HG03097 (cell line): ENCODE data around the gene PPP4R1.

Source experiments
- ATAC-seq: cut with Tn5 transposase; IDR thresholded peaks from one replicate; pipeline ENCODE4 v1.9.1; 2021; ENCODE audit not compliant: unreplicated experiment, low FRiP score

Gene PPP4R1

GRCh38 chr18:9597609-9598008 lies 16.8 kb downstream of the PPP4R1 start:
- no peak for ATAC-seq

- no peak for ATAC-seq
These were observed 17.4 kb downstream of the PPP4R1 start for GRCh38 chr18:9596843-9597526.

- no peak for ATAC-seq
These were observed 18.1 kb downstream of the PPP4R1 start for GRCh38 chr18:9596226-9596625.

- peak; percentile 52 for ATAC-seq
These were observed 19.3 kb downstream of the PPP4R1 start for GRCh38 chr18:9594823-9595596.

GRCh38 chr18:9587924-9588323 lies 26.4 kb downstream of the PPP4R1 start:
- ATAC-seq = no peak

DNA sequence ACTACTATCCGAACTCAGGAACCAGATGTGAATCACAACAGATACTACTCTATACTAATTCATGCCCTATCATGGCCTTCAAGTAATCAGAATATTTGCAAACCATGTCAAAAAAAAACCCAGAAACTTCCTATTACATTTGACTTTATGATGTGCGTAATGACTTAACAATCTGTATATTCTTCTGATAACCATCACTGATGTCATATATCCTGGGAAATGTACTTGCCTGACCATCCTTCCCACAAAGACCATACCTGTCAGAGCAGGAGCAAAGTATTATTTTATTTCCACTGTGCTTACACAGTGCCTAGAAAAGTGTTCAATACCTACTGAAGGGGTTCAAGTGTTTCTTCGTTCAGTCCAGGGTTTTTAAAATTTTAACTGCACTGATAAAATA lies 27.5 kb downstream of the PPP4R1 start:
- no peak for ATAC-seq

DNA sequence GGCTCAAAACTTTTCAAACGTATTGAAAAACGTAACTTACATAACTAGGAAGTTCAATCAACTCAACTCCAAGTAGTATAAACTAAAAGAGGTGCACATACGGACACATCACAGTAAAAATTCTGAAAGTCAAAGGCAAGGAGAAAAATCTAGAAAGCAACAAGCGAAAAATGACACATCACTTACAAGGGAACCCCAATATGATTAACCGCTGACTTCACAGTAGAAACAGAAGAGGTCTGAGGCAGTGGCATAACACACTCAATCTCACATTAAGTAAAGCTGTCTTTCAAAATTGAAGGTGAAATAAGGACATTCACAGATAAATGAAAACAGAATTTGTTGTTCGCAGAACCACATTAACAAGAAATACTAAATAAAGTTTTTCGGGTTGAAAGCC lies 32.7 kb downstream of the PPP4R1 start:
- ATAC-seq = no peak

DNA sequence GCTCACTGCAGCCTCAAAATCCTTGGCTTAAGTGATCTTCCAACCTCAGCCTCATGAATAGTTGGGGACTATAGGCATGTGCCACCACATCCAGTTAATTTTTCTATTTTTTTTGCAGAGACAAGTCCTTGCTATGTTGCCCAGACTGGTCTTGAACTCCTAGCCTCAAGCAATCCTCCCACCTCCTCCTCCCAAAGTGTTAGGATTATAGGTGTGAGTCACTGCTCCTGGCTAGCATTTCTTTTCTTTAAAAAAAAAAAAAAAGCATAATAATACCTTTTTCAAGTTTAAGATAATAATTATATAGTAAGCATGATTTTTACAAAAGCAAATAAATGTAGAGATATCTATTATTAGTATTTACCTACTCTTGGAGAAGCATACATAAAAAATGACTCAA lies 36.1 kb downstream of the PPP4R1 start:
- ATAC-seq = no peak

DNA sequence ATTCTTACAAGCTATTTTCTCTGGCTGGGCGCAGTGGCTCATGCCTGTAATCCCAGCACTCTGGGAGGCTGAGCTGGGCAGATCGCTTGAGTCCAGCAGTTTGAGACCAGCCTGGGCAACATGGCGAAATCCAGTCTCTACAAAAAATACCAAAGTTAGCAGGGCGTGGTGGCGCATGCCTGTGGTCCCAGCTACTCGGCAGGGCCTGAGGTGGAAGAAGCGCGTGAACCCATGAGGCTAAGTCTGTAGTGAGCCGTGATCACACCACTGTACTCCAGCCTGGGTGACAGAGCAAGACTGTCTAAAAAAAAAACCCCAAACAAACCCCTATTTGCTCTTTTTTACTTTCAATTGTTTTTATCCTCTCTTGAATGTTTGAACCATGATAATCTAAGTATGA lies 37.0 kb downstream of the PPP4R1 start:
- ATAC-seq = no peak

DNA sequence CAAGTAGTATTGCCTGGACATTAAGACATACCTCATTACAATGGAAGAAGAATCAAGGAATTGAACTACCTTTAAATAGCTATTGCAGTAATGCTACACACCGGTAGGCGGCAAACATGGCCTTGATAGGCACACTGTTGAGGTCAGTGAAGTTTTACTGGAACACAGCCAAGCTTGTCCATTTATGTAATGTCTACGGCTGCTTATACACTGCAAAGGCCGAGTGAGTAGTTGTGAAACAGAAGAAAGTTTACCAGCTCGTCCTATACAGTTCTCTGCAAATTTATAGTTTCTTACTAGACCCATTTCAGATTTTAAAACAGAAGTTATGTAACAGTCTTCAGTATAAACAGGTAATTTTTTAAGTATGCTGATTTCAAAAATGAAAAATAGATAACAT lies 38.8 kb downstream of the PPP4R1 start:
- no peak for ATAC-seq

- no peak for ATAC-seq
These were observed 39.8 kb downstream of the PPP4R1 start for GRCh38 chr18:9574473-9575115.

DNA sequence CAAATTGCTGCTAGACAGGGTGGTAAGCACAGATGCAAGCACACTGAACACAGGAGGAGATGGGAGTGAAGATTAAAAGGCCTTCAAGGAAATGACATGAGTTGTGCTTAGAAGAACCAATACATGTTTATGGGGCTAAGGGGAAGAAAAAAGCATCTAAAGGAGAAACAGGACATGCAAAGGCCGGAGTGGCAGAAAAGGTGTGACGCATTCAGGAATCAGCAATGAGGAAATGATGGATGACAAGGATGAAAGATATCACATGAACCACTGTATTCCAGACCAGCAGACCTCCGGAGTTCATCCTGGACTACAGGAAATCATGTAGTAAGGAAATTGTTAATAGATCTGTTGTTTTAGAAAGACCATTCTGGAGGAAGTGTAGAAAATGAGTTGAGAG lies 42.8 kb downstream of the PPP4R1 start:
- no peak for ATAC-seq

DNA sequence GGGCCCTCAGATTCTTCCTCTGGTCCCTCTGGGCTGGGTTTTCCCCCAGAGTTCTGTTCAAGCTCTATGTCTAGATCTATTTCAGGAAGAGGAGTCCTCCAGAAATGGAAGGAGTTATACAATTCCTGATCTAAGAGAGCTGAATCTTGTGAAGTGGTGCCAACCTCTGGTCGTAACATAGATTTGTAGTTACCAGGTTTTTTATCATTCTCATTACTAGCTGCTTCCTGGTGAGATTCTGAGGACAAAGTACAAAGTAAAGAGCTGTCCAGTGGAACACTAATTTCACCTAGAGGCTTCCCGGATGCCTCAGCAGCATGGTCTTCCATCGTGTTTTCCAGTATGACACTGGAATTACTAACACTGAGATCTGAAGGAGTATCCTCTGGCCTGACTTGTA lies 44.1 kb downstream of the PPP4R1 start:
- no peak for ATAC-seq

DNA sequence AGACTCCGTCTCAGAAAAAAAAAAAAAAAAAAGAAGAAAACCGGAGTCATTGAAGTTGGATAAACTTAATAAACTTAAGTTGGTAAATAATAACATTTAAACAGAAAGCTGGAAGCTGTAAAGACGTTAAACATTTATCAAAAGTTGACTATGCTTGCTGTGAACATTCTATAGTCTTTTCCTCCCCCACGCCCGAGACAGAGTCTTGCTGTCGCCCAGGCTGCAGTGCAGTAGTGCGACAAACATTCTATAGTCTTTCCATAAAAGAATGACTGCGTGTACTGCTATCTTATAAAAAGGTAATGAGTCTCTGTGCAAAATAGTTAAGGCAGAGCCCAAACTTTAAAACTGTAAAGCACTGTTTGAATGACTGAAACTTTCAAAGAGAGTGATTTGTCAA lies 45.2 kb downstream of the PPP4R1 start:
- ATAC-seq = no peak

DNA sequence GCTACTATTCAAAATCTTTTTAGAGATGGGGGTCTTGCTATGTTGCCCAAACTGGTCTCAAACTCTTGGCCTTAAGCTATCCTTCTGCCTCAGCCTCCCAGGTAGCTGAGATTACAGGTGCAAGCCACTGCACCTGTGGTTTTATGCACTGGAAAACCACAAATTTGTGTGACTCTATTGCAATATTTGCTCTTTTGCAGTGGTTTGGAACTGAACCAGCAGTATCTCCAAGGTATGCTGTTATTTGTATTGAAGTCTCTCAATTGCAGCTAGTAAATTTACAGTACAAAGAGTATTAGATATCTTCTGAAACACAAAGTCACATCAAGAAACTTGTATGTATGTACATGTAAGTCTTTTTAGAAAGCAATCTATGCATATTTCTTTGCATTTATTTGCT lies 46.2 kb downstream of the PPP4R1 start:
- ATAC-seq = no peak

DNA sequence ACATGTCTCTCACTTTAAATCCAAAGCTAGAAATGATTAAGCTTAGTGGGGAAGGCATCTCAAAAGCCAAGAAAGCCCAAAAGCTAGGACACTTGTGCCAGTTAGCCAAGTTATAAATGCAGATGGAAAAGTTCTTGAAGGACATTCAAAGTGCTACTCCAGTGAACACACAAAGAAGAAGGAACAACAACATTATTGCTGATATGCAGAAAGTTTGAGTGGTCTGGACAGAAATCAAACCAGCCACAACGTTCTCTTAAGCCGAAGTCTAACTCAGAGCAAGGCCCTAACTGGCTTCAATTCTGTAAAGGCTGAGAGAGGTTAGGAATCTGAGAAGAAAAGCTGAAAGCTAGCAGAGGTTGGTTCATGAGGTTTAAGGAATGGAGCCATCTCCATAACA lies 49.0 kb downstream of the PPP4R1 start:
- no peak for ATAC-seq

DNA sequence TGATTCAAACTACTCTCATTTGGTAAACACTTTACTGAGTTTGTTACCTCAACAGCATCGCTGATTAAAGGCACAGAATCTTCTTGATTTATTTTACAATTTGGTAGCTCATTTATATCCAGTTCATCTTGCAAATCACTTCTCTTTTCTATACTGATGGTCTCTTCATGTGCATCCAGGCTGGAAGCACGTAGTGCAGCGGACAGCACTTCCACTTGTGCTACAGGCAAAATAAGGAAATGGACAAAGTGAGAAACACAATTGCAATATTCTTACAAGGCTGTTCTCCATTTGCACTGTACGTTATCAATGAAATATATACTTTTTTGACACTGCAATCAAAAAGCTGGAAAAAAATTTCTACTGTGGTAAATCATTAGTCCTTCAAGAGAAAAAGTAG lies 51.0 kb downstream of the PPP4R1 start:
- ATAC-seq = no peak

DNA sequence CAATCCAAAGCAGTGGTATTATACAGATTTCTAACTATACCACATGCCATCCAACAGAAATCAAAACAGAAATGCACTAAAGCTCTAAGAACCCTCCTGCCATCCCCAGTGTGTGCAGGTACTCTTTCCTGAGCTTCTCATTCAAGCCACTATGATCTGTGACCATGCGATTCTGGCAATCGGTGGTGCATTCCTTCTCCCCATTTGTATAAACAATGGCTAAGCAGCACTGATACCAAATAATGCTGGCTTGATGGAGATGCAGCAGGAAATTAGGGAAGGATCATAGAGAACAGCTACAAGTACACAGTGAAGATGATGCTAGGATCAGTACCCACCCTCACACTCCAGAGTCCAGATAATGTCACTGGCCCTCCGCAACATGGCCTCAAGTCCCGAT lies 51.8 kb downstream of the PPP4R1 start:
- no peak for ATAC-seq

DNA sequence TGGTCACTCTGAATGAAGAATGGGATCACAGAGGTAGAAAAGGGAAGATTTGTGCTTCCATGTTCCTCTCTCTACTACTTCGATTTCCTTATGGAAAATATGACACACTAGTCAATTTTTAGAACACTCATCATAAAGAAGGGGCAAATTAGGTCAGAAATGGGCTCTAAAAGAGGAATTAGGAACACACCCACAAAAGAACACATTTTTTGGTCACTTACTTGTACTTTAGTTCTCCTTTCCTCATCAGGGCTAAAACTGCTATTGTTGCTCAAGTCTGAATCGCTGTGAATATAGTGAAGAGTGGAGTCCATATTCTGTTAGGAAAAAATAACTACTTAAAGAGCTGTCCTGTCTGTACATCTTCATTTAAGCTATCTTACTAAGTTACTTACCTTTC lies 52.6 kb downstream of the PPP4R1 start:
- ATAC-seq = no peak

GRCh38 chr18:9559253-9559652 lies 55.1 kb downstream of the PPP4R1 start:
- ATAC-seq = no peak

DNA sequence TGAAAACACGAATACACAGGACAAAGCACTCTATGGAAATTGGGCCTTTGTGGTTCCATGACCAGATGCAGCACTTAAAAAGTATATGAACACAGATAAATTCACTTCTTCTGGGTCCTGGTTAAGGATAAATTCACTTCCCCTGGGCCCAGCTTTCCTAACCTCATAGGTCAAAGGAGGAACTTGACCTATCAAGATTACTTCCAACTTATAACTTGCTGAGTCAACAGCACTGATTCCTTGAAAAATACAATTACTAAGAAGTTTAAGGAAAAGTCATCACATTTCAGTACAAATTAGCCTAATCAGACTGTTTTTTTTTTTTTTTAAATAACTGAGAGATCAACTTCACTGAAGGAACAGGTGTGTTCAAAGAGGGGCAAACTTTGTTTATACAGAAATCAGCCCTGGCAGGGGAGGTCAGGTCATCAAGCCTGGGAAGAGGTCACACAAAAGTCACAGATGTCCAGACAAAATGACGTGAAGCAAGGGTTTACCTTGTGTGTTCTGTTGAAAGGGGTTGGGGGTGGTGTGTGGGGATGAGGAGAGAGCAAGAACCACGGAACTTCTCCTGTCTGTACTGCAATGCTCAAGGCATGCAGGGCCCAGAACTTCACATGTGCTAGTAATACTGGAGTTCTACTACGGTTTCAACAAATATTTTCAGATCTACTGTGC lies 55.8 kb downstream of the PPP4R1 start:
- no peak for ATAC-seq
